ENCODE results near the gene NPDC1.

The NPDC1 gene

DNA sequence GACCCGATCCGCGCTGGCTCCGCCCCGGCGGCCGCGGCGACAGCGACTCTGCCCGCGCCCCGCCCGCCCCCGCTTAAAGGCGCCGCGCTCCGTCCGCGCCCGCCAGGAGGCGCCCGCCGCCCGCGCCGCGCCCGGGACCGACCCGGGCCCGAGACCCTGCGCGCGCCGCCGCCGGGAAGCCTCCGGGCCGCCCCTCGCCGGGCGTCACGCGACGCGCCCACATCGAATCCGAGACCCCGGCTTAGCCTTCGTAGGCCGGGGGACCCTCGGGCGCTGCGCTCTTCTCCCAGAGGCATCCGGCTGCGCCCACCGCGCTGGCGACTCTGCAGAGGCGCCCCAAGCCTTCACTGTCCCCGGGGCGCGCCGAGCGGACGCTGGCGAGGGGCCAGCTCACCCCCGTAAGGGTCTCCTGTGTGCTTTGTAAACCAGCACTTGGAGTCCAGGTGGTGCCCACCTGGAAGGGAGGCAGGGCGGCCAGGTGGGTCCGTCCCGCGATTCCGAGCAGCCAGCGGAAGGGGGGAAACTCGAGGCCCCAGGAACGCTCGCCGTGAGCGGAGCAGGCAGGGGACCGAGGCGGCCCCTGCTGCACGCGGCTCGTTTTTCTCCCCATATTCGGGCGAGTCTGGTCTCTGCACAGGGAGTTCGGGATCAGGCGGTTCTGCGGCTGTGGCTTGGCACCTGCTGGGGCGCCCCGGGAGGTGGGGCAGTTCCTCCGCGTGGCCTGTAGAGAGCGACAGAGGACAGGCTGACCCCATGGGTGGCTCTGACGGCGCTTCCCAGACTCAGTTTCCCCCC lies 17.5 kb downstream of the NPDC1 start:
- Histone ChIP-seq H3K4me2 (ENCODE audit: low read length) (peak overlapping the region; percentile 97), H3K27ac (no peak overlapping the region), H3K9me3 (ENCODE audit: control insufficient read depth, low read length) (no peaks in the 10 kb centered on the region), H3K9ac (no peak overlapping the region), H3K36me3 (ENCODE audit: control insufficient read depth, insufficient read depth, low read length) (no peaks in the 10 kb centered on the region), H3K4me3 (ENCODE audit: low read depth, low read length) (peak overlapping the region; percentile 74), H2AFZ (peak overlapping the region; percentile 91), H3K27me3 (ENCODE audit: control insufficient read depth, insufficient read depth, low read length) (no peaks in the 10 kb centered on the region), H3K79me2 (peaks cover 3% of the 10 kb centered on the region), H3K4me1 (peaks cover 12% of the 10 kb centered on the region)
- TF ChIP-seq, protein P1, sequence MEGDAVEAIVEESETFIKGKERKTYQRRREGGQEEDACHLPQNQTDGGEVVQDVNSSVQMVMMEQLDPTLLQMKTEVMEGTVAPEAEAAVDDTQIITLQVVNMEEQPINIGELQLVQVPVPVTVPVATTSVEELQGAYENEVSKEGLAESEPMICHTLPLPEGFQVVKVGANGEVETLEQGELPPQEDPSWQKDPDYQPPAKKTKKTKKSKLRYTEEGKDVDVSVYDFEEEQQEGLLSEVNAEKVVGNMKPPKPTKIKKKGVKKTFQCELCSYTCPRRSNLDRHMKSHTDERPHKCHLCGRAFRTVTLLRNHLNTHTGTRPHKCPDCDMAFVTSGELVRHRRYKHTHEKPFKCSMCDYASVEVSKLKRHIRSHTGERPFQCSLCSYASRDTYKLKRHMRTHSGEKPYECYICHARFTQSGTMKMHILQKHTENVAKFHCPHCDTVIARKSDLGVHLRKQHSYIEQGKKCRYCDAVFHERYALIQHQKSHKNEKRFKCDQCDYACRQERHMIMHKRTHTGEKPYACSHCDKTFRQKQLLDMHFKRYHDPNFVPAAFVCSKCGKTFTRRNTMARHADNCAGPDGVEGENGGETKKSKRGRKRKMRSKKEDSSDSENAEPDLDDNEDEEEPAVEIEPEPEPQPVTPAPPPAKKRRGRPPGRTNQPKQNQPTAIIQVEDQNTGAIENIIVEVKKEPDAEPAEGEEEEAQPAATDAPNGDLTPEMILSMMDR (IDR thresholded peaks at IDR 0.05), result peak; percentile 12

DNA sequence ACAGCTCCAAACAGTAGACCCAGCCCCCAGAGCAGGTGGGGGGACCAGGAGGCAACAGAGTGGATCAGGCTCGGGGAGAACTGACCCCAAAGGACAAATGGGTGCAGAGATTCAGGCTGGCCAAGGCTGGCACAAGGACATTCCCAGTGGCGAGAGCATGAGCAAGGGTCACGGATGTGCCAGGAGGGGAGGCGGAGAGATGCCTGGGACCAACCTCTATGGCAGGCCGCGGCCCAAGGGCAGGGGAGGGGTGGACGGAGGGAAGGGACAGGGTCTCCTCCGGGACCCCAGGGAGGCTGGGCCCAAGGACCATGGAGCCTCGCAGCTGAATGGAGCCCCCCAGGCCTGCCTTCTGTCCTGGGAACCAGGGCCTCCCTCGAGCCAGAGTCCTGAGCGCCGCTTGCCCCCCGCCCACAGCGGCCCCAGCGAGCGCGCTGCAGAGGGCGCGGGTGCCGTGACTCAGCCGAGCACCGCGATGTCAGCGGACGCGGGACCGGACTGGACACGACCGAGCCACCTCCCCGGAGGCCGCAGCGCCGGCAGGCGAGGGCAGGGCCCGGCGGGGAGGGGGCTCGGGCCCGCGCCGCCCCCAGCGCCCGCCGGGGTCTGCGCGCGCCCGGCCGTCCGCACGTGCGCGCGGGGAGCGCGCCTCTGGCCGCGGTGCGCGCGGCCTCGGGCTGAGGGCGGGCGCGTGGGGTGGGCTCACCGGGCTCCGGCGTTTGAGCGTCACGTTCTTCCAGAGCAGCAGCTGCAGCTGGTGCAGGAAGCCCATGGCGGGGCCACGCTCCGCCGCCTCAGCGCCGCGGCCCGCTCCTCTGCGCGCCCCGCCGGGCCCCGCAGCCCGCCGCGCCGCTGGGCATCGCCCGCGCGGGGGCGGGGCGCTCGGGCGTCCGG lies 18.4 kb downstream of the NPDC1 start, which contains the start of gene ABCA2:
Gene ABCA2 (minus strand): TSS at position 869 of the 894 bp plus-strand sequence. CDS start 97 bp downstream, at position 772.
- no peaks in the 10 kb centered on the region for H3K36me3 ChIP-seq (ENCODE audit: control insufficient read depth, insufficient read depth, low read length)
- TF ChIP-seq, protein P1 (IDR thresholded peaks at IDR 0.05), result no peak
- H2AFZ ChIP-seq, result peak within 1 kb of the TSS; percentile 91
- peak within 1 kb of the TSS; percentile 74 for H3K4me3 ChIP-seq (ENCODE audit: low read depth, low read length)
- H3K4me2 ChIP-seq (ENCODE audit: low read length), result peak within 1 kb of the TSS; percentile 97
- peak within 1 kb of the TSS; percentile 64 for H3K27ac ChIP-seq
- H3K9me3 ChIP-seq (ENCODE audit: control insufficient read depth, low read length), result no peaks in the 10 kb centered on the region
- no peak within 1 kb of the TSS for H3K9ac ChIP-seq
- H3K4me1 ChIP-seq, result peaks cover 12% of the 10 kb centered on the region
- no peaks in the 10 kb centered on the region for H3K27me3 ChIP-seq (ENCODE audit: control insufficient read depth, insufficient read depth, low read length)
- H3K79me2 ChIP-seq, result peaks cover 3% of the 10 kb centered on the region

DNA sequence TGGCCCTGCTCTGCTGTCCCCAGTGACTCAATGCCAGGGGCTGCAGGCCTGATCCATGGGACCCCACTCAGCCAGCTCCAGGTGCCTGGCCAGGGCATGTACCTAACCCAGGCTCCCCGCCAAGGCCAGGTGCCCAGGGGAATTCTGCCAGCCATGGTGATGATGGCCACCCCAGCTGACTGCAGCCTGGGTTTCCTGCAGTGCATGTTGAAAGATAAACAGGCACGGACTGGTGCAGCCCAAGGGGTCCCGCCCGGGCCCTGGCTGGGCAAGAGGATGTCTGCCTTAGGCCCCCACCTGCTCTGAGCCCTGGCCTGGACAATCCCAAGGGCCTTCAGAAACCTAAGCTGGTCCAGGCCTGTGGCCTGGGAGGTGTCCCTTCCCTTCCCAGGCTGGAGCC lies 19.1 kb downstream of the NPDC1 start:
- H3K27me3 ChIP-seq (ENCODE audit: control insufficient read depth, insufficient read depth, low read length), result no peaks in the 10 kb centered on the region
- H3K9ac ChIP-seq, result no peak overlapping the region
- peaks cover 3% of the 10 kb centered on the region for H3K79me2 ChIP-seq
- H2AFZ ChIP-seq, result no peak overlapping the region
- no peaks in the 10 kb centered on the region for H3K36me3 ChIP-seq (ENCODE audit: control insufficient read depth, insufficient read depth, low read length)
- peaks cover 12% of the 10 kb centered on the region for H3K4me1 ChIP-seq
- TF ChIP-seq, protein P1 (IDR thresholded peaks at IDR 0.05), result no peak
- H3K4me3 ChIP-seq (ENCODE audit: low read depth, low read length), result peak overlapping the region; percentile 62
- H3K27ac ChIP-seq, result peak overlapping the region; percentile 64
- peak overlapping the region; percentile 84 for H3K4me2 ChIP-seq (ENCODE audit: low read length)
- no peaks in the 10 kb centered on the region for H3K9me3 ChIP-seq (ENCODE audit: control insufficient read depth, low read length)

DNA sequence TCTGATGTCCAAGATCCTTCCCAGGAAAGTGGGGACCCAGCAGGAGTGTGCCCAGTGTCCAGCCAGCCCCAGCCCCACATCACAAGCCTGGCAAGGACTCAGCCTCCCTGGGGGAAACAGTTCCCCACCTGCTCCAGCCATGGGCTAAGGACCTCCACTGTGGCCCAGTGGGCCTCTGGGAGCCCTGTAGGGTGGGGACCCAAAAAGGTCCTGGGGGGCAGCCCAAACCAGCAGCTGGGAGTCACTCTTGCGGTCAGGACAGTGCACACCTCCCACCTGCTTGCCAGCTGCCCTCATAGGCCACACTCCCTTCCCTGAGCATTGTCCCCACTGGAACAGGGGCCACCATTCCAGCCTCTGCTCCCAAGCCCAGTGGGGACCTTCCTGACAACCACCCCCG lies 19.6 kb downstream of the NPDC1 start:
- no peaks in the 10 kb centered on the region for H3K9me3 ChIP-seq (ENCODE audit: control insufficient read depth, low read length)
- no peak overlapping the region for H3K9ac ChIP-seq
- peaks cover 12% of the 10 kb centered on the region for H3K4me1 ChIP-seq
- peak overlapping the region; percentile 64 for H3K27ac ChIP-seq
- peaks cover 3% of the 10 kb centered on the region for H3K79me2 ChIP-seq
- TF ChIP-seq, protein P1 (IDR thresholded peaks at IDR 0.05), result no peak
- H3K27me3 ChIP-seq (ENCODE audit: control insufficient read depth, insufficient read depth, low read length), result no peaks in the 10 kb centered on the region
- H3K36me3 ChIP-seq (ENCODE audit: control insufficient read depth, insufficient read depth, low read length), result no peaks in the 10 kb centered on the region
- H3K4me2 ChIP-seq (ENCODE audit: low read length), result peak overlapping the region; percentile 84
- peak overlapping the region; percentile 6 for H3K4me3 ChIP-seq (ENCODE audit: low read depth, low read length)
- H2AFZ ChIP-seq, result no peak overlapping the region
